Thyroid gland (tissue), 4 donors: ENCODE measurements around the gene TGFB3. TPM values are rescaled to one million over a fixed set of nuclear protein-coding genes. Genes with fewer than 3 reads are reported as not detected.

Experiments
- DNase-seq, 2 donors: peaks; one replicate each; pipeline ENCODE4 v3.0.0-alpha.2; 2019
- H3K27ac ChIP-seq, 3 donors: fragments of 200-600 bp; sonication (generic); 1 replicate in 2 of 3; 2 replicates in 1 of 3; pipeline ENCODE4 v1.5.1; 2016 to 2019; ENCODE audit warnings: mild to moderate bottlenecking in 1 of 3, moderate library complexity in 1 of 3
- H3K27me3 ChIP-seq: fragments of 200-600 bp; sonication (generic); one replicate; pipeline ENCODE4 v1.5.1; 2019
- H3K36me3 ChIP-seq, 2 donors: fragments of 200-600 bp; sonication (generic); one replicate each; pipeline ENCODE4 v1.5.1; 2016 to 2019
- H3K4me1 ChIP-seq, 2 donors: fragments of 200-600 bp; sonication (generic); one replicate each; pipeline ENCODE4 v1.5.1; 2017 to 2019
- H3K4me3 ChIP-seq, 3 donors: fragments of 200-600 bp; sonication (generic); replicated peaks in 1 of 3; 1 replicate in 2 of 3; 2 replicates in 1 of 3; pipeline ENCODE4 v1.5.1; 2016; ENCODE audit warnings: mild to moderate bottlenecking in 1 of 3
- H3K9me3 ChIP-seq: fragments of 200-600 bp; sonication (generic); one replicate; pipeline ENCODE4 v1.5.1; 2017
- POLR2A ChIP-seq, 2 donors: fragments of 450-650 bp; IDR thresholded peaks; one replicate each; pipeline ENCODE4 v1.6.1; 2017; ENCODE audit warnings: antibody characterized with exemption in 2 of 2, mild to moderate bottlenecking in 2 of 2, moderate library complexity in 1 of 2
- WGBS, 2 donors: methylation state at CpG; one replicate each; pipeline ENCODE4 v1.1.5; 2017; 5-methylcytosine and 5-hydroxymethylcytosine counted together
- intact Hi-C: fragments of 100-400 bp; cut with DNase I; formaldehyde crosslinking; loops from one replicate; pipeline ENCODE4 v1.15.1; 2023
- total RNA-seq, 4 donors: library from RNA; depleted of rRNA; stranded (reverse); fragments of >200 nt; gene quantifications; one replicate each; pipeline ENCODE4 v1.2.3, GENCODE V29; 2016
- TF ChIP-seq, protein P1 (sequence below), 6 experiments: fragments of 200-600 bp in 3 of 6; fragments of 450-650 bp in 3 of 6; sonication (generic) in 3 of 6; IDR thresholded peaks; one replicate each; pipeline ENCODE4 v1.5.1; 2016 to 2019; ENCODE audit warnings: antibody characterized with exemption in 6 of 6, mild to moderate bottlenecking in 2 of 6, inconsistent platforms in 1 of 6, moderate library complexity in 1 of 6

Gene TGFB3
- total RNA-seq, 4 donors from 2014 or later = 8.0 to 14.7 (median 11.3) TPM

GRCh38 chr14:75996488-75996887 is 14.7 kb upstream of the TGFB3 start:
- TF ChIP-seq, protein P1, sequence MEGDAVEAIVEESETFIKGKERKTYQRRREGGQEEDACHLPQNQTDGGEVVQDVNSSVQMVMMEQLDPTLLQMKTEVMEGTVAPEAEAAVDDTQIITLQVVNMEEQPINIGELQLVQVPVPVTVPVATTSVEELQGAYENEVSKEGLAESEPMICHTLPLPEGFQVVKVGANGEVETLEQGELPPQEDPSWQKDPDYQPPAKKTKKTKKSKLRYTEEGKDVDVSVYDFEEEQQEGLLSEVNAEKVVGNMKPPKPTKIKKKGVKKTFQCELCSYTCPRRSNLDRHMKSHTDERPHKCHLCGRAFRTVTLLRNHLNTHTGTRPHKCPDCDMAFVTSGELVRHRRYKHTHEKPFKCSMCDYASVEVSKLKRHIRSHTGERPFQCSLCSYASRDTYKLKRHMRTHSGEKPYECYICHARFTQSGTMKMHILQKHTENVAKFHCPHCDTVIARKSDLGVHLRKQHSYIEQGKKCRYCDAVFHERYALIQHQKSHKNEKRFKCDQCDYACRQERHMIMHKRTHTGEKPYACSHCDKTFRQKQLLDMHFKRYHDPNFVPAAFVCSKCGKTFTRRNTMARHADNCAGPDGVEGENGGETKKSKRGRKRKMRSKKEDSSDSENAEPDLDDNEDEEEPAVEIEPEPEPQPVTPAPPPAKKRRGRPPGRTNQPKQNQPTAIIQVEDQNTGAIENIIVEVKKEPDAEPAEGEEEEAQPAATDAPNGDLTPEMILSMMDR (IDR thresholded peaks at IDR 0.05) = no peak
- no peak for TF ChIP-seq POLR2A (IDR thresholded peaks at IDR 0.05)
- intact Hi-C loops = no loop called here
- Histone ChIP-seq H3K4me3 (no peak overlapping the region), H3K36me3 (peaks cover 18 to 26% of the 10 kb centered on the region in 2 donors), H3K27me3 (no peaks in the 10 kb centered on the region), H3K27ac (no peak overlapping the region), H3K9me3 (no peaks in the 10 kb centered on the region), H3K4me1 (peaks cover 0 to 12% of the 10 kb centered on the region in 2 donors)
- DNase-seq = no peak
- WGBS, 2 donors = 84 to 92% methylated on average over 1 of the region's 1 CpG

DNA sequence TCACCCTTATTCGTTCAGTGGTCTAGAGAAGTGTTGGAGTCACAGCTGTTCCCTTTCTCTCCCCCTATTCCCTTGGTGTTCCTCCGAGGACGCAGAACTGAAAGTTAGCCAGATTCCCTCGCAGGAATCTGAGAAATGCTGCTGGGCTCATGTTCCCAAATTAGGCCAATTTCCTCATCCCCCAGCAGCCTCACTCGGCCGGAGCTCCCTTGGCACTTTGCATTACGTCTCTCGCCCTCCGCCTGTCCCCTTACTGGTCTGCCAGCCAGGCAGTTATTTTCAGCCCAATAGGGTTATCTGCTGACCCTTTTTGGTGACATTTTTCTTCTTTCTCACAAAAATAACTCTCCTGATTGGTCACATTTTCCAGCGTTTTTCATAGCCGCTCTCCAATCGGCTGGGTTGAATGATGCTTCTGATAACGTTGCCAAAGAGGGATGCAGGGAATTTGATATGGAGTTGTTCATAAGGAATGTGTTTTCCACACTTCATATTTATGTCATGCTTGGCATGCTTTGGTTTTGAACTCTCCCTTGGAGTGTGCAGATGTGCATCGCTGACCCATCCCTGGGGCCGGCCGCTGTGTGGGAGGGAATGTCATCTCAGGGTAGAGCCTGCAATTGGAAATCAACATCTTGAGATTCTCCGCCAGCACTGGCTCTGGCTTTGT is 13.7 kb upstream of the TGFB3 start:
- DNase-seq = no peak
- H3K36me3 ChIP-seq = peaks cover 8 to 26% of the 10 kb centered on the region in 2 donors
- WGBS, 2 donors = 73 to 82% methylated on average over 17 of the region's 17 CpGs
- H3K27me3 ChIP-seq = no peaks in the 10 kb centered on the region
- peaks cover 0 to 12% of the 10 kb centered on the region in 2 donors for H3K4me1 ChIP-seq
- intact Hi-C loops = no loop called here
- H3K4me3 ChIP-seq = no peak overlapping the region
- TF ChIP-seq, protein P1 (IDR thresholded peaks at IDR 0.05) = no peak
- TF ChIP-seq POLR2A (IDR thresholded peaks at IDR 0.05) = no peak
- H3K9me3 ChIP-seq = no peaks in the 10 kb centered on the region
- H3K27ac ChIP-seq = peak overlapping the region in 2 of 3 donors; percentile 3 to 46

GRCh38 chr14:75993567-75994041 is 11.8 kb upstream of the TGFB3 start:
- H3K9me3 ChIP-seq = no peaks in the 10 kb centered on the region
- intact Hi-C loops = no loop called here
- H3K4me3 ChIP-seq = no peak overlapping the region
- H3K4me1 ChIP-seq = peaks cover 0 to 21% of the 10 kb centered on the region in 2 donors
- H3K36me3 ChIP-seq = peaks cover 4 to 13% of the 10 kb centered on the region in 2 donors
- no peaks in the 10 kb centered on the region for H3K27me3 ChIP-seq
- TF ChIP-seq, protein P1 (IDR thresholded peaks at IDR 0.05) = peak in 2 of 6 experiments; percentile 19 to 27
- no peak for TF ChIP-seq POLR2A (IDR thresholded peaks at IDR 0.05)
- 33 to 49% methylated on average over 1 of the region's 1 CpG for WGBS, 2 donors
- DNase-seq = peak; percentile 59 to 60
- peak overlapping the region; percentile 32 to 49 (median 45) for H3K27ac ChIP-seq

DNA sequence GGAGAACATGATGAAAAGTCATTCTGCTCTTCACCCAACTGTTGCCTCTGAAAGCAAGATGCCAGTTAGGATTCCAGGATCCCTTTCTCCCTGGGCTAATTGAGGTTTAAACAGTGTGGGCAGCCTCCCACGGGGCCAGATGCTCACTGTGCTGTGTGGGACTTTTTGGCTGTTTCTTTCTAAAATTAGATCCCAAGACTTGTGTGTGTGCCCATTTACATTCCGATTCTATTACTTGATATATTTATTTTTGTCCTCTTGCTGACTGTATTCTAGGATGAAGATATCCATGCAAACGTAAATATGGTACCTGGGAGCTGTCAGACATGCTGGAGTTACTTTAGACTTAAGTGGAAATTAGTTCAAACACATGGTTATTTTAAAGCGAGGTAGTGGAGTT is 10.0 kb upstream of the TGFB3 start:
- peaks cover 5 to 30% of the 10 kb centered on the region in 2 donors for H3K4me1 ChIP-seq
- no peak overlapping the region for H3K4me3 ChIP-seq
- H3K36me3 ChIP-seq = peaks cover 4 to 8% of the 10 kb centered on the region in 2 donors
- DNase-seq = no peak
- no peaks in the 10 kb centered on the region for H3K27me3 ChIP-seq
- no peak for TF ChIP-seq POLR2A (IDR thresholded peaks at IDR 0.05)
- TF ChIP-seq, protein P1 (IDR thresholded peaks at IDR 0.05) = no peak
- H3K9me3 ChIP-seq = no peaks in the 10 kb centered on the region
- H3K27ac ChIP-seq = peak overlapping the region in 1 of 3 donors; percentile 1
- intact Hi-C loops = no loop called here
- 82 to 92% methylated on average over 4 of the region's 4 CpGs for WGBS, 2 donors

- DNase-seq = no peak
- H3K27me3 ChIP-seq = no peaks in the 10 kb centered on the region
- H3K9me3 ChIP-seq = no peaks in the 10 kb centered on the region
- no peak overlapping the region for H3K4me3 ChIP-seq
- peaks cover 3 to 4% of the 10 kb centered on the region in 2 donors for H3K36me3 ChIP-seq
- 96 to 97% methylated on average over 4 of the region's 4 CpGs for WGBS, 2 donors
- H3K4me1 ChIP-seq = peaks cover 11 to 38% of the 10 kb centered on the region in 2 donors
- peak overlapping the region in 1 of 3 donors; percentile 71 for H3K27ac ChIP-seq
- intact Hi-C loops = no loop called here
- no peak for TF ChIP-seq POLR2A (IDR thresholded peaks at IDR 0.05)
- TF ChIP-seq, protein P1 (IDR thresholded peaks at IDR 0.05) = no peak
Measured at GRCh38 chr14:75990297-75990696, 8.5 kb upstream of the TGFB3 start.
